AG04450 (cell line): ENCODE measurements around the gene SORL1. TPM values are rescaled to one million over a fixed set of nuclear protein-coding genes. Genes with fewer than 3 reads are reported as not detected.

Source experiments
- CTCF ChIA-PET: fragments of 300-600, 350-600 bp; formaldehyde crosslinking; extraction: SDS; loops from one replicate; lab custom pipeline; 2022; ENCODE audit warnings: antibody characterized with exemption, inconsistent platforms; lab: Charles Lee
- POLR2A ChIA-PET: fragments of 350-600 bp; formaldehyde crosslinking; extraction: SDS; loops from one replicate; lab custom pipeline; 2021; ENCODE audit warnings: antibody characterized with exemption, inconsistent platforms; lab: Yijun Ruan, JAX
- DNase-seq: peaks from one replicate; pipeline ENCODE4 v3.0.0-alpha.2; 2011; ENCODE audit warnings: low read depth, low spot score
- H3K27ac ChIP-seq: one replicate; pipeline ENCODE4 v1.5.1; 2012; ENCODE audit warnings: low read depth, low read length, control low read depth
- H3K27me3 ChIP-seq: one replicate; pipeline ENCODE4 v1.6.0; 2012; ENCODE audit warnings: low read length; ENCODE audit not compliant: control insufficient read depth, insufficient read depth
- H3K4me3 ChIP-seq: 2 replicates; pipeline ENCODE4 v1.5.1; 2011; ENCODE audit warnings: mild to moderate bottlenecking, low read depth, low read length, control low read depth
- H3K9me3 ChIP-seq: 2 replicates; pipeline ENCODE4 v1.5.1; 2012; ENCODE audit warnings: low read length; ENCODE audit not compliant: control insufficient read depth, insufficient read depth
- polyA plus RNA-seq: library from polyadenylated mRNA; depleted of rRNA; stranded (reverse); fragments of >200 nt; gene quantifications from 2 replicates; pipeline ENCODE4 v1.2.3, GENCODE V29; 2011
- TF ChIP-seq, protein P1 (sequence below): IDR thresholded peaks from 2 replicates; pipeline ENCODE4 v1.5.1; 2011; ENCODE audit warnings: low read depth, low read length, control low read depth, inconsistent platforms

The SORL1 gene
- polyA plus RNA-seq, 1 experiment: 5.4 TPM

GRCh38 chr11:121559606-121560200 is 107.6 kb downstream of the SORL1 start:
- H3K27ac ChIP-seq: no peak overlapping the region
- no peak overlapping the region for H3K4me3 ChIP-seq
- TF ChIP-seq, protein P1, sequence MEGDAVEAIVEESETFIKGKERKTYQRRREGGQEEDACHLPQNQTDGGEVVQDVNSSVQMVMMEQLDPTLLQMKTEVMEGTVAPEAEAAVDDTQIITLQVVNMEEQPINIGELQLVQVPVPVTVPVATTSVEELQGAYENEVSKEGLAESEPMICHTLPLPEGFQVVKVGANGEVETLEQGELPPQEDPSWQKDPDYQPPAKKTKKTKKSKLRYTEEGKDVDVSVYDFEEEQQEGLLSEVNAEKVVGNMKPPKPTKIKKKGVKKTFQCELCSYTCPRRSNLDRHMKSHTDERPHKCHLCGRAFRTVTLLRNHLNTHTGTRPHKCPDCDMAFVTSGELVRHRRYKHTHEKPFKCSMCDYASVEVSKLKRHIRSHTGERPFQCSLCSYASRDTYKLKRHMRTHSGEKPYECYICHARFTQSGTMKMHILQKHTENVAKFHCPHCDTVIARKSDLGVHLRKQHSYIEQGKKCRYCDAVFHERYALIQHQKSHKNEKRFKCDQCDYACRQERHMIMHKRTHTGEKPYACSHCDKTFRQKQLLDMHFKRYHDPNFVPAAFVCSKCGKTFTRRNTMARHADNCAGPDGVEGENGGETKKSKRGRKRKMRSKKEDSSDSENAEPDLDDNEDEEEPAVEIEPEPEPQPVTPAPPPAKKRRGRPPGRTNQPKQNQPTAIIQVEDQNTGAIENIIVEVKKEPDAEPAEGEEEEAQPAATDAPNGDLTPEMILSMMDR: no peak
- CTCF ChIA-PET: no interaction called here
- DNase-seq: no peak
- H3K27me3 ChIP-seq: no peaks in the 10 kb centered on the region
- no peaks in the 10 kb centered on the region for H3K9me3 ChIP-seq
- POLR2A ChIA-PET: no interaction called here

GRCh38 chr11:121560236-121560635 is 108.1 kb downstream of the SORL1 start:
- Histone ChIP-seq H3K4me3 (no peak overlapping the region), H3K27ac (no peak overlapping the region), H3K27me3 (no peaks in the 10 kb centered on the region), H3K9me3 (no peaks in the 10 kb centered on the region)
- ChIA-PET CTCF (no interaction called here), POLR2A (no interaction called here)
- DNase-seq: no peak
- TF ChIP-seq, protein P1: no peak

GRCh38 chr11:121561240-121561639 is 109.1 kb downstream of the SORL1 start:
- no peaks in the 10 kb centered on the region for H3K9me3 ChIP-seq
- no peaks in the 10 kb centered on the region for H3K27me3 ChIP-seq
- no peak for DNase-seq
- POLR2A ChIA-PET: no interaction called here
- H3K4me3 ChIP-seq: no peak overlapping the region
- no peak overlapping the region for H3K27ac ChIP-seq
- CTCF ChIA-PET: no interaction called here
- TF ChIP-seq, protein P1: no peak

DNA sequence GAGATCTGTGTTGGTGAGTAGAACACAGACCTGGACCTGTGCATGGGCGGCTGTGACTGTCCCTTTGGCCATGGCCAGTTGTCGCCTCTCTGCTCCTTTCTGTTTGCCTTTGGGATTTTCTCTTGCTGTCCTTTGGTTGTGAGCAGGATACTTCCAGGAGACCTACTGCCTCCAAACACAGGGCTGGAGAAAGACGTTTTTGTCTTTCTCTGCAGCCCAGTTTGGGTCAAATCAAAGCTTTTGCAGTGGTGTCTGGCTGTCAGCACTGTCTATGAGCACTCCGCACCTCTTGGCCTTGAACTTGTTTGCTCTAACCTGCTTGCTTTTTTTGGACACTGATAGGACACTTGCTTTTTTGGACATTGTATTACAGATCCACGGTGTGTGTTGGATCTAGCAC is 109.6 kb downstream of the SORL1 start:
- TF ChIP-seq, protein P1: no peak
- H3K27me3 ChIP-seq: no peaks in the 10 kb centered on the region
- DNase-seq: no peak
- no peaks in the 10 kb centered on the region for H3K9me3 ChIP-seq
- ChIA-PET POLR2A (no interaction called here), CTCF (no interaction called here)
- H3K4me3 ChIP-seq: no peak overlapping the region
- H3K27ac ChIP-seq: no peak overlapping the region

DNA sequence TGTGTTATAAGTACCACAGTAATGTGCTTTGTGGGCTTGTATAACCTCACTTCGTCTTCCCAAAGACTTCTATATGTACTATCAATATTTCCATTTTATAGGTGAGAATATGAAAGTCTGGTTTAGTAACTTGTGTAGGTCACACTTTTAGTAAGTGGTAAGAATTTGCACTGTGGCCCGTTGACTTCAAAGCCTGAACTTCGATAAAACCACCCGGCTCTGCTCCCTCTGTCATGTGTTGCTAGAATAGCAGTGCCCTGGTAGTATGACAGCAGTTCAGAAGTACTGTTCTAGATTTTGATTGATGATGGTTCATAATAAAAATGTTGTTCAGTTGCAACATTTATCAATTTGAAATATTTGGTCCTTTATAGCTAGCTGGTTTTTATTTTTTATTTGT is 110.9 kb downstream of the SORL1 start:
- no peaks in the 10 kb centered on the region for H3K27me3 ChIP-seq
- TF ChIP-seq, protein P1: no peak
- H3K27ac ChIP-seq: no peak overlapping the region
- DNase-seq: no peak
- ChIA-PET POLR2A (no interaction called here), CTCF (no interaction called here)
- H3K4me3 ChIP-seq: no peak overlapping the region
- no peaks in the 10 kb centered on the region for H3K9me3 ChIP-seq
